Adrenal gland (tissue), 12 donors: ENCODE results near the gene FLVCR2. TPM values are rescaled to one million over a fixed set of nuclear protein-coding genes. Genes with fewer than 3 reads are reported as not detected.

Experiments
- DNase-seq, 7 donors: peaks; one replicate each; pipeline ENCODE4 v3.0.0-alpha.2; 2019 to 2020
- H3K27ac ChIP-seq, 5 donors: fragments of 200-600 bp; sonication (generic) in 4 of 5; 1 replicate in 3 of 5; 2 replicates in 2 of 5; pipeline versions ENCODE4 v1.5.1 to v1.8.0; 2016 to 2020; ENCODE audit warnings: mild to moderate bottlenecking in 1 of 5
- H3K27me3 ChIP-seq: fragments of 200-600 bp; 2 replicates; pipeline ENCODE4 v1.8.0; 2021
- H3K36me3 ChIP-seq, 2 donors: fragments of 200-600 bp; replicated peaks in 1 of 2; 1 replicate in 1 of 2; 2 replicates in 1 of 2; pipeline versions ENCODE4 v1.5.1 to v1.8.0; 2018 to 2022
- H3K4me1 ChIP-seq, 2 donors: fragments of 200-600 bp; replicated peaks in 1 of 2; 1 replicate in 1 of 2; 2 replicates in 1 of 2; pipeline versions ENCODE4 v1.5.1 to v1.8.0; 2018 to 2021
- H3K4me3 ChIP-seq, 4 donors: fragments of 200-600 bp; sonication (generic) in 3 of 4; one replicate each; pipeline ENCODE4 v1.5.1; 2016 to 2018
- H3K9me3 ChIP-seq, 3 donors: fragments of 200-600 bp; sonication (generic) in 1 of 3; replicated peaks in 1 of 3; 1 replicate in 2 of 3; 2 replicates in 1 of 3; pipeline versions ENCODE4 v1.5.1 to v1.8.0; 2016 to 2021
- POLR2A ChIP-seq, 2 donors: fragments of 450-650 bp; IDR thresholded peaks; one replicate each; pipeline ENCODE4 v1.6.1; 2017; ENCODE audit warnings: antibody characterized with exemption in 2 of 2, mild to moderate bottlenecking in 2 of 2, moderate library complexity in 1 of 2
- WGBS, 4 donors: extraction: QIAGEN DNeasy Blood & Tissue Kit in 2 of 4; methylation state at CpG; one replicate each; pipeline versions ENCODE4 v1.1.5 to v1.1.7; 2013 to 2017; 5-methylcytosine and 5-hydroxymethylcytosine counted together
- intact Hi-C, 2 donors: fragments of 100-400 bp; cut with DNase I; formaldehyde crosslinking; loops; one replicate each; pipeline versions ENCODE4 v1.14.1 to v1.15.0; 2022 to 2023
- polyA plus RNA-seq, 3 donors: library from polyadenylated mRNA; stranded (reverse); fragments of 200-250 nt in 2 of 3; fragments of 350-450 nt in 1 of 3; fragmentation: Illumina TruSeq in 1 of 3; extraction: RNeasy Lipid Tissue Mini Kit (QIAGEN cat#74804) in 1 of 3; gene quantifications; one replicate each; pipeline ENCODE4 v1.2.3, GENCODE V29; 2013 to 2014
- small RNA-seq, 2 donors: library from RNA; depleted of rRNA; stranded (forward); fragments of <200 nt; gene quantifications; one replicate each; pipeline ENCODE3, GENCODE V24; 2016
- total RNA-seq, 9 donors: library from RNA; depleted of rRNA in 4 of 9; stranded (reverse); fragments of >200 nt in 4 of 9; fragments of 120-200 nt in 1 of 9; fragmentation: NEBNext Ultra II Directional in 1 of 9; extraction: Animal tissue kit (Norgen Biotek cat#: 25700) in 1 of 9; gene quantifications; one replicate each; pipeline versions ENCODE4 v1.1.0 to v1.2.4, GENCODE V29; 2013 to 2023
- TF ChIP-seq, protein P1 (sequence below), 6 experiments: fragments of 450-650 bp in 4 of 6; fragments of 200-600 bp in 2 of 6; sonication (generic) in 1 of 6; IDR thresholded peaks; 1 replicate in 5 of 6; 2 replicates in 1 of 6; pipeline versions ENCODE4 v1.5.1 to v1.8.0; 2016 to 2021; ENCODE audit warnings: antibody characterized with exemption in 6 of 6, mild to moderate bottlenecking in 2 of 6, moderate library complexity in 1 of 6
- donor health status: healthy with polysubstance abuse.
- donor health status: Bipolar disorder and iron deficiency.
- donor health status: DM: yes; HTN: yes; CAD: no.
- donor health status: DM: no; HTN: no; CAD: no.
- donor health status: DM: no; HTN: no; CAD: no.
- donor health status: DM: yes; HTN: yes; CAD: no.

FLVCR2 gene
- total and polyA plus RNA-seq, 12 donors: 8.8 to 428 (median 25.4) TPM

DNA sequence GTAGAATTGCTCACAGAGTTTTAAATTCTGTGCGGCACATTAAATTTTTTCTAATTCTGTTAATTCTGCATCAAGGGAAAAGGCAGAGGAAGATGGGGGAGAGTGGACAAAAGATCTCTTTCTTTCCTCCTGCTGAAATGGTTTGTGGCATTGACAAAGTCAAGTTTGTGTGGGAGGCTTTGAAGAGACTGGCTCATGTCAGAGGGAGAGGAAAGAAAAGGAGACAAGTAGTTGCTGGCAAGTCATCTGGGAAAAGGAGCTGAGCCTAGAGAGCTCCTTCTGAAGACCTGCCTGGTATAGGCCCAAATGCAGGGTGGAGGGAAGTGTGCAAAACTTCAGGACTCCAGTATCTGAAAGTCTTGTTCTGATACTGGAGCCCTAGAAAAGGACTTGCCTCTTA, 119.0 kb downstream of the FLVCR2 start:
- no peak for DNase-seq
- H3K4me1 ChIP-seq: peaks cover 7 to 11% of the 10 kb centered on the region in 2 donors
- no peaks in the 10 kb centered on the region for H3K27me3 ChIP-seq
- H3K9me3 ChIP-seq: no peaks in the 10 kb centered on the region
- WGBS, 4 donors: 90 to 95% (median 92%) methylated on average over 1 of the region's 1 CpG
- peaks cover 0 to 10% of the 10 kb centered on the region in 2 donors for H3K36me3 ChIP-seq
- TF ChIP-seq POLR2A (IDR thresholded peaks at IDR 0.05): no peak
- TF ChIP-seq, protein P1, sequence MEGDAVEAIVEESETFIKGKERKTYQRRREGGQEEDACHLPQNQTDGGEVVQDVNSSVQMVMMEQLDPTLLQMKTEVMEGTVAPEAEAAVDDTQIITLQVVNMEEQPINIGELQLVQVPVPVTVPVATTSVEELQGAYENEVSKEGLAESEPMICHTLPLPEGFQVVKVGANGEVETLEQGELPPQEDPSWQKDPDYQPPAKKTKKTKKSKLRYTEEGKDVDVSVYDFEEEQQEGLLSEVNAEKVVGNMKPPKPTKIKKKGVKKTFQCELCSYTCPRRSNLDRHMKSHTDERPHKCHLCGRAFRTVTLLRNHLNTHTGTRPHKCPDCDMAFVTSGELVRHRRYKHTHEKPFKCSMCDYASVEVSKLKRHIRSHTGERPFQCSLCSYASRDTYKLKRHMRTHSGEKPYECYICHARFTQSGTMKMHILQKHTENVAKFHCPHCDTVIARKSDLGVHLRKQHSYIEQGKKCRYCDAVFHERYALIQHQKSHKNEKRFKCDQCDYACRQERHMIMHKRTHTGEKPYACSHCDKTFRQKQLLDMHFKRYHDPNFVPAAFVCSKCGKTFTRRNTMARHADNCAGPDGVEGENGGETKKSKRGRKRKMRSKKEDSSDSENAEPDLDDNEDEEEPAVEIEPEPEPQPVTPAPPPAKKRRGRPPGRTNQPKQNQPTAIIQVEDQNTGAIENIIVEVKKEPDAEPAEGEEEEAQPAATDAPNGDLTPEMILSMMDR (IDR thresholded peaks at IDR 0.05): no peak
- H3K4me3 ChIP-seq: no peak overlapping the region
- intact Hi-C loops: no loop called here
- H3K27ac ChIP-seq: no peak overlapping the region

Small RNA genes lying within 50 kb of the gene (small RNA-seq; reads per million reads assigned to genes)
- 0.17 to 0.24 reads per million in 2 donors for gene RNA5SP387

Other genes starting within 250 kb of the FLVCR2 start
- gene JDP2, start 150.6 kb upstream of the FLVCR2 start, total RNA-seq: 10 to 100 TPM in 8 of 9 donors, 1 to 10 TPM in 1; 6.8 to 59.8 (median 33.0) TPM
- 10 to 100 TPM; 11.6 to 32.6 (median 12.4) TPM for gene JDP2, start 150.6 kb upstream of the FLVCR2 start, polyA plus RNA-seq
- gene BATF, start 56.2 kb upstream of the FLVCR2 start, total RNA-seq: 1 to 10 TPM in 6 of 9 donors, under 1 TPM in 3; 0.67 to 4.7 (median 2.5) TPM
- gene BATF, start 56.2 kb upstream of the FLVCR2 start, polyA plus RNA-seq: 10 to 100 TPM in 1 of 3 donors, 1 to 10 TPM in 1, under 1 TPM in 1; 0.64 to 11.4 (median 7.2) TPM
- 10 to 100 TPM; 12.1 to 49.5 (median 23.4) TPM for gene ERG28, start 82.3 kb downstream of the FLVCR2 start, total RNA-seq
- 100 to 1,000 TPM in 1 of 3 donors, 10 to 100 TPM in 2; 33.9 to 106 (median 46.1) TPM for gene ERG28, start 82.3 kb downstream of the FLVCR2 start, polyA plus RNA-seq
- gene TTLL5, start 82.6 kb downstream of the FLVCR2 start, total RNA-seq: 10 to 100 TPM; 13.5 to 34.0 (median 24.6) TPM
- gene TTLL5, start 82.6 kb downstream of the FLVCR2 start, polyA plus RNA-seq: 10 to 100 TPM; 12.7 to 30.1 (median 18.6) TPM